CD4-positive, alpha-beta T cell (primary cell): ENCODE measurements around the gene ASRGL1. TPM values are rescaled to one million over a fixed set of nuclear protein-coding genes. Genes with fewer than 3 reads are reported as not detected.

Experiments
- ATAC-seq: fragments of 200-7000 bp; cut with Tn5 transposase; one replicate; pipeline ENCODE4 v1.10.0; 2022; ENCODE audit warnings: mild to moderate bottlenecking; ENCODE audit not compliant: poor library complexity
- CTCF ChIA-PET: fragments of 350-600 bp; sonication (Branson Sonifier 250); formaldehyde crosslinking; loops from one replicate; lab custom pipeline; 2021; ENCODE audit warnings: antibody characterized with exemption, inconsistent platforms; lab: Charles Lee
- POLR2A ChIA-PET: fragments of 350-600 bp; sonication (Branson Sonifier 250); formaldehyde crosslinking; loops from one replicate; lab custom pipeline; 2021; ENCODE audit warnings: antibody characterized with exemption, inconsistent platforms; lab: Charles Lee
- DNase-seq, 14 experiments: peaks; one replicate each; pipeline ENCODE4 v3.0.0-alpha.2; 2013 to 2020; ENCODE audit warnings: mixed read lengths in 2 of 14
- H3K27ac ChIP-seq, 2 donors: one replicate each; pipeline versions ENCODE4 v1.5.1 to v1.7.0; 2013; ENCODE audit warnings: low read length in 2 of 2, low read depth in 1 of 2, mild to moderate bottlenecking in 1 of 2
- H3K27me3 ChIP-seq, 2 experiments: 1 replicate in 1 of 2; 2 replicates in 1 of 2; pipeline versions ENCODE4 v1.6.1 to v1.7.0; 2013; ENCODE audit warnings: low read length in 2 of 2, control low read depth in 1 of 2, mild to moderate bottlenecking in 1 of 2, moderate library complexity in 1 of 2; ENCODE audit not compliant: insufficient read depth in 2 of 2, control insufficient read depth in 1 of 2
- H3K36me3 ChIP-seq: one replicate; pipeline ENCODE4 v1.6.1; 2013; ENCODE audit warnings: low read length, control low read depth; ENCODE audit not compliant: insufficient read depth
- H3K4me1 ChIP-seq: one replicate; pipeline ENCODE4 v1.6.1; 2013; ENCODE audit warnings: low read length, control low read depth; ENCODE audit not compliant: insufficient read depth
- H3K4me3 ChIP-seq: one replicate; pipeline ENCODE4 v1.5.1; 2013; ENCODE audit warnings: mild to moderate bottlenecking, low read length, moderate library complexity
- H3K9me3 ChIP-seq, 2 experiments: 1 replicate in 1 of 2; 2 replicates in 1 of 2; pipeline versions ENCODE4 v1.6.1 to v1.7.0; 2013; ENCODE audit warnings: low read length in 2 of 2, mild to moderate bottlenecking in 2 of 2, control low read depth in 1 of 2, moderate library complexity in 1 of 2; ENCODE audit not compliant: control insufficient read depth in 1 of 2, insufficient read depth in 1 of 2
- H3K27ac Mint-ChIP-seq: one replicate; pipeline ENCODE4 v1.8.0; 2020; ENCODE audit warnings: mixed read lengths
- H3K27me3 Mint-ChIP-seq: one replicate; pipeline ENCODE4 v1.8.0; 2021; ENCODE audit warnings: mixed read lengths
- H3K36me3 Mint-ChIP-seq: one replicate; pipeline ENCODE4 v1.8.0; 2021; ENCODE audit warnings: low read depth, mixed read lengths
- H3K4me1 Mint-ChIP-seq: one replicate; pipeline ENCODE4 v1.8.0; 2021; ENCODE audit warnings: low read depth, mixed read lengths
- H3K4me3 Mint-ChIP-seq: one replicate; pipeline ENCODE4 v1.8.0; 2020; ENCODE audit warnings: mild to moderate bottlenecking, mixed read lengths
- H3K9me3 Mint-ChIP-seq: one replicate; pipeline ENCODE4 v1.8.0; 2020; ENCODE audit warnings: mixed read lengths
- CTCF ChIP-seq: fragments of 200-600 bp; IDR thresholded peaks from one replicate; pipeline ENCODE4 v1.8.0; 2022; ENCODE audit warnings: antibody characterized with exemption, mild to moderate bottlenecking
- intact Hi-C, 2 experiments: fragments of 100-400 bp; cut with DNase I in 1 of 2; cut with micrococcal nuclease in 1 of 2; formaldehyde crosslinking; loops; one replicate each; pipeline versions ENCODE4 v1.15.1 to v1.9.0; 2023 to 2025; cut with DNase I, micrococcal nuclease
- total RNA-seq, 174 experiments: library from RNA in 2 of 174; stranded (reverse) in 2 of 174; gene quantifications; one replicate each; pipeline ENCODE4 v1.2.3 and lab custom pipeline; 2021 to 2026

The ASRGL1 gene
- total RNA-seq, 2 experiments from 2014 or later: 0.74 to 0.81 TPM

GRCh38 chr11:62353841-62354240 lies 16.6 kb downstream of the ASRGL1 start:
- no peak for ATAC-seq
- no peaks in the 10 kb centered on the region for H3K4me1 Mint-ChIP-seq

DNA sequence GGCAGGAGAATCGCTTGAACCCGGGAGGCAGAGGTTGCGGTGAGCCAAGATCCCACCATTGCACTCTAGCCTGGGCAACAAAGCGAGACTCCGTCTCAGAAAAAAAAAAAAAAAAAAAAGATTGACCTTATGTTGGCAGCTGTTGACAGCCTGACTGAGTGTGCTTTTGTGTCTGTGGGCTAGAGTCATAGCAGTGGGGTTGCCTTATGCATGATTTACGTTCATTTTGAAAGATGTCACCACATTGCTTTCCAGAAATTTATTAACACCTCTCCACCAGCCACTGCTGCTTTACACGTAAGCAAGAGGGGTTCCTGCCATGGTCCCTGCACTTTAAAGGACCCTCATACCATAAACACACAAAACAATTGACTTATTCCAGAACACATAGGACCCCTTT lies 21.0 kb downstream of the ASRGL1 start:
- Mint-ChIP-seq H3K27me3 (no peaks in the 10 kb centered on the region), H3K4me3 (no peak overlapping the region), H3K9me3 (no peaks in the 10 kb centered on the region), H3K4me1 (no peaks in the 10 kb centered on the region), H3K27ac (no peak overlapping the region), H3K36me3 (no peaks in the 10 kb centered on the region)
- ATAC-seq (no peak), DNase-seq (no peak)
- H3K27me3 ChIP-seq: no peaks in the 10 kb centered on the region
- CTCF ChIA-PET: no interaction called here
- TF ChIP-seq CTCF: no peak
- POLR2A ChIA-PET: no interaction called here
- no peak overlapping the region for H3K27ac ChIP-seq
- no peak overlapping the region for H3K4me3 ChIP-seq
- H3K9me3 ChIP-seq: no peaks in the 10 kb centered on the region
- H3K36me3 ChIP-seq: no peaks in the 10 kb centered on the region
- no peaks in the 10 kb centered on the region for H3K4me1 ChIP-seq
- intact Hi-C loops: no loop called here

More at GRCh38 chr11:62353841-62354240, 16.6 kb downstream of the ASRGL1 start:
- intact Hi-C loops: no loop called here
- Histone ChIP-seq H3K9me3 (no peaks in the 10 kb centered on the region), H3K27me3 (no peaks in the 10 kb centered on the region), H3K36me3 (no peaks in the 10 kb centered on the region), H3K4me3 (no peak overlapping the region), H3K4me1 (no peaks in the 10 kb centered on the region), H3K27ac (no peak overlapping the region)
- DNase-seq: no peak
- no peak overlapping the region for H3K27ac Mint-ChIP-seq
- ChIA-PET POLR2A (no interaction called here), CTCF (interaction anchor here (1.1 kb wide), 1 partner anchor 13 kb away, joined by 5 read pairs; no protein-coding TSS in a partner anchor)
- no peaks in the 10 kb centered on the region for H3K9me3 Mint-ChIP-seq
- H3K27me3 Mint-ChIP-seq: no peaks in the 10 kb centered on the region
- no peak for TF ChIP-seq CTCF
- no peak overlapping the region for H3K4me3 Mint-ChIP-seq
- no peaks in the 10 kb centered on the region for H3K36me3 Mint-ChIP-seq

GRCh38 chr11:62359475-62359874 lies 22.2 kb downstream of the ASRGL1 start:
- ChIA-PET CTCF (interaction anchor here (0.8 kb wide), 1 partner anchor 9 kb away, joined by 3 read pairs; no protein-coding TSS in a partner anchor), POLR2A (interaction anchor here (1.3 kb wide), 1 partner anchor 22 kb away, joined by 3 read pairs; the partner anchor contains the start of gene ASRGL1)
- DNase-seq (no peak), ATAC-seq (no peak)
- TF ChIP-seq CTCF: no peak
- Mint-ChIP-seq H3K4me1 (no peaks in the 10 kb centered on the region), H3K9me3 (no peaks in the 10 kb centered on the region), H3K27me3 (no peaks in the 10 kb centered on the region), H3K4me3 (no peak overlapping the region), H3K27ac (no peak overlapping the region), H3K36me3 (no peaks in the 10 kb centered on the region)
- H3K4me1 ChIP-seq: no peaks in the 10 kb centered on the region
- no peaks in the 10 kb centered on the region for H3K9me3 ChIP-seq
- no peaks in the 10 kb centered on the region for H3K36me3 ChIP-seq
- no peaks in the 10 kb centered on the region for H3K27me3 ChIP-seq
- no peak overlapping the region for H3K27ac ChIP-seq
- intact Hi-C loops: no loop called here
- no peak overlapping the region for H3K4me3 ChIP-seq
